IPS-18a (cell line): ENCODE measurements around the gene ZNF79.

Source experiments
- H3K27ac ChIP-seq: one replicate; pipeline ENCODE4 v1.5.1; 2013; ENCODE audit warnings: low read length
- H3K27me3 ChIP-seq: one replicate; pipeline ENCODE4 v1.6.1; 2013; ENCODE audit warnings: mild to moderate bottlenecking, low read length; ENCODE audit not compliant: control insufficient read depth, insufficient read depth
- H3K36me3 ChIP-seq: one replicate; pipeline ENCODE4 v1.6.1; 2013; ENCODE audit warnings: low read depth, low read length; ENCODE audit not compliant: control insufficient read depth
- H3K4me1 ChIP-seq: one replicate; pipeline ENCODE4 v1.6.1; 2013; ENCODE audit warnings: low read depth, low read length; ENCODE audit not compliant: control insufficient read depth
- H3K4me3 ChIP-seq: one replicate; pipeline ENCODE4 v1.5.1; 2013; ENCODE audit warnings: low read length
- H3K9ac ChIP-seq: one replicate; pipeline ENCODE4 v1.6.1; 2013; ENCODE audit warnings: mild to moderate bottlenecking, low read length, moderate library complexity
- H3K9me3 ChIP-seq: one replicate; pipeline ENCODE4 v1.6.1; 2013; ENCODE audit warnings: low read depth, low read length; ENCODE audit not compliant: control insufficient read depth

Gene ZNF79

GRCh38 chr9:127467621-127468020 is 43.4 kb downstream of the ZNF79 start:
- no peaks in the 10 kb centered on the region for H3K4me1 ChIP-seq
- no peak overlapping the region for H3K9ac ChIP-seq
- peaks cover 5% of the 10 kb centered on the region for H3K36me3 ChIP-seq
- no peak overlapping the region for H3K4me3 ChIP-seq
- no peaks in the 10 kb centered on the region for H3K9me3 ChIP-seq
- no peaks in the 10 kb centered on the region for H3K27me3 ChIP-seq
- H3K27ac ChIP-seq: no peak overlapping the region

GRCh38 chr9:127470662-127471061 is 46.5 kb downstream of the ZNF79 start:
- H3K27me3 ChIP-seq: no peaks in the 10 kb centered on the region
- H3K9me3 ChIP-seq: no peaks in the 10 kb centered on the region
- H3K36me3 ChIP-seq: no peaks in the 10 kb centered on the region
- no peak overlapping the region for H3K9ac ChIP-seq
- no peaks in the 10 kb centered on the region for H3K4me1 ChIP-seq
- H3K27ac ChIP-seq: no peak overlapping the region
- H3K4me3 ChIP-seq: no peak overlapping the region

- H3K4me3 ChIP-seq: no peak overlapping the region
- no peaks in the 10 kb centered on the region for H3K27me3 ChIP-seq
- H3K9ac ChIP-seq: no peak overlapping the region
These were observed 49.3 kb downstream of the ZNF79 start for GRCh38 chr9:127473501-127473900.

GRCh38 chr9:127473932-127474331 is 49.8 kb downstream of the ZNF79 start:
- Histone ChIP-seq H3K27me3 (no peaks in the 10 kb centered on the region), H3K4me1 (no peaks in the 10 kb centered on the region), H3K9me3 (no peaks in the 10 kb centered on the region), H3K36me3 (no peaks in the 10 kb centered on the region), H3K9ac (no peak overlapping the region), H3K27ac (no peak overlapping the region), H3K4me3 (no peak overlapping the region)

More at GRCh38 chr9:127473501-127473900, 49.3 kb downstream of the ZNF79 start:
- Histone ChIP-seq H3K36me3 (no peaks in the 10 kb centered on the region), H3K4me1 (no peaks in the 10 kb centered on the region), H3K27ac (no peak overlapping the region), H3K9me3 (no peaks in the 10 kb centered on the region)

GRCh38 chr9:127474592-127474991 is 50.4 kb downstream of the ZNF79 start:
- peaks cover 4% of the 10 kb centered on the region for H3K36me3 ChIP-seq
- no peaks in the 10 kb centered on the region for H3K4me1 ChIP-seq
- no peaks in the 10 kb centered on the region for H3K27me3 ChIP-seq
- H3K27ac ChIP-seq: no peak overlapping the region
- no peaks in the 10 kb centered on the region for H3K9me3 ChIP-seq
- H3K9ac ChIP-seq: no peak overlapping the region
- no peak overlapping the region for H3K4me3 ChIP-seq

GRCh38 chr9:127479507-127480081 is 55.4 kb downstream of the ZNF79 start:
- H3K36me3 ChIP-seq: peaks cover 17% of the 10 kb centered on the region
- no peaks in the 10 kb centered on the region for H3K9me3 ChIP-seq
- no peak overlapping the region for H3K27ac ChIP-seq
- no peak overlapping the region for H3K9ac ChIP-seq
- H3K27me3 ChIP-seq: no peaks in the 10 kb centered on the region
- no peak overlapping the region for H3K4me3 ChIP-seq
- H3K4me1 ChIP-seq: no peaks in the 10 kb centered on the region

- Histone ChIP-seq H3K9me3 (no peaks in the 10 kb centered on the region), H3K36me3 (peaks cover 25% of the 10 kb centered on the region), H3K4me1 (no peaks in the 10 kb centered on the region), H3K27ac (no peak overlapping the region), H3K4me3 (no peak overlapping the region), H3K27me3 (no peaks in the 10 kb centered on the region), H3K9ac (no peak overlapping the region)
These were observed 58.5 kb downstream of the ZNF79 start for GRCh38 chr9:127482662-127483061.

- H3K4me3 ChIP-seq: no peak overlapping the region
- H3K36me3 ChIP-seq: peaks cover 12% of the 10 kb centered on the region
- no peaks in the 10 kb centered on the region for H3K27me3 ChIP-seq
- H3K27ac ChIP-seq: no peak overlapping the region
- no peaks in the 10 kb centered on the region for H3K4me1 ChIP-seq
- no peak overlapping the region for H3K9ac ChIP-seq
- H3K9me3 ChIP-seq: no peaks in the 10 kb centered on the region
These were observed 61.8 kb downstream of the ZNF79 start for GRCh38 chr9:127485995-127486394.

GRCh38 chr9:127488946-127489345 is 64.8 kb downstream of the ZNF79 start:
- Histone ChIP-seq H3K4me3 (no peak overlapping the region), H3K36me3 (peaks cover 8% of the 10 kb centered on the region), H3K4me1 (no peaks in the 10 kb centered on the region), H3K27ac (no peak overlapping the region), H3K9me3 (no peaks in the 10 kb centered on the region), H3K27me3 (no peaks in the 10 kb centered on the region), H3K9ac (no peak overlapping the region)

- H3K27ac ChIP-seq: no peak overlapping the region
- H3K9ac ChIP-seq: no peak overlapping the region
- H3K36me3 ChIP-seq: peaks cover 12% of the 10 kb centered on the region
- H3K9me3 ChIP-seq: no peaks in the 10 kb centered on the region
- H3K27me3 ChIP-seq: no peaks in the 10 kb centered on the region
- H3K4me3 ChIP-seq: no peak overlapping the region
- H3K4me1 ChIP-seq: no peaks in the 10 kb centered on the region
These were observed 65.4 kb downstream of the ZNF79 start for GRCh38 chr9:127489471-127490115.

GRCh38 chr9:127490535-127491230 is 66.5 kb downstream of the ZNF79 start:
- Histone ChIP-seq H3K27ac (no peak overlapping the region), H3K9ac (no peak overlapping the region), H3K9me3 (no peaks in the 10 kb centered on the region), H3K27me3 (no peaks in the 10 kb centered on the region), H3K36me3 (peaks cover 10% of the 10 kb centered on the region), H3K4me3 (no peak overlapping the region), H3K4me1 (no peaks in the 10 kb centered on the region)

GRCh38 chr9:127491516-127491915 is 67.3 kb downstream of the ZNF79 start:
- H3K4me1 ChIP-seq: no peaks in the 10 kb centered on the region
- H3K36me3 ChIP-seq: peaks cover 6% of the 10 kb centered on the region
- no peaks in the 10 kb centered on the region for H3K27me3 ChIP-seq
- no peaks in the 10 kb centered on the region for H3K9me3 ChIP-seq
- no peak overlapping the region for H3K27ac ChIP-seq
- H3K4me3 ChIP-seq: no peak overlapping the region
- no peak overlapping the region for H3K9ac ChIP-seq
